GM19240 (cell line): ENCODE results near the gene PRKCZ.
"Not testable (repeated sequence)": the region's sequence is repeated elsewhere in the genome, so short reads cannot be mapped to it uniquely, and the experiment has no call there.

Source experiments
- DNase-seq: peaks from one replicate; pipeline ENCODE4 v3.0.0; 2011; ENCODE audit warnings: low spot score; ENCODE audit not compliant: insufficient read length

PRKCZ gene

GRCh38 chr1:2114635-2115007, 64.4 kb downstream of the PRKCZ start:
- DNase-seq = not testable (repeated sequence)

GRCh38 chr1:2115008-2115641, 64.9 kb downstream of the PRKCZ start:
- DNase-seq = no peak

- no peak for DNase-seq
Observed at GRCh38 chr1:2115702-2116341, 65.6 kb downstream of the PRKCZ start.

GRCh38 chr1:2119886-2120285, 69.7 kb downstream of the PRKCZ start:
- no peak for DNase-seq

- no peak for DNase-seq
Observed at GRCh38 chr1:2121101-2121691, 71.0 kb downstream of the PRKCZ start.

- DNase-seq = not testable (repeated sequence)
Observed at GRCh38 chr1:2121794-2122193, 71.6 kb downstream of the PRKCZ start.

GRCh38 chr1:2124446-2125198, 74.4 kb downstream of the PRKCZ start:
- DNase-seq = no peak

- no peak for DNase-seq
Observed at GRCh38 chr1:2125350-2126211, 75.4 kb downstream of the PRKCZ start.

- no peak for DNase-seq
Observed at GRCh38 chr1:2126331-2127186, 76.3 kb downstream of the PRKCZ start.

- no peak for DNase-seq
Observed at GRCh38 chr1:2127187-2128145, 77.3 kb downstream of the PRKCZ start.

- no peak for DNase-seq
Observed at GRCh38 chr1:2128189-2128901, 78.1 kb downstream of the PRKCZ start.

- no peak for DNase-seq
Observed at GRCh38 chr1:2129256-2129943, 79.2 kb downstream of the PRKCZ start.

- DNase-seq = no peak
Observed at GRCh38 chr1:2130156-2130555, 79.9 kb downstream of the PRKCZ start.

- DNase-seq = no peak
Observed at GRCh38 chr1:2130871-2131289, 80.7 kb downstream of the PRKCZ start.

- no peak for DNase-seq
Observed at GRCh38 chr1:2132222-2133038, 82.2 kb downstream of the PRKCZ start.

GRCh38 chr1:2133039-2133878, 83.0 kb downstream of the PRKCZ start:
- peak; percentile 39 for DNase-seq
